ENCODE data around the gene JOSD1. TPM values are rescaled to one million over a fixed set of nuclear protein-coding genes. Genes with fewer than 3 reads are reported as not detected.

The JOSD1 gene
- total and polyA plus RNA-seq, 2 donors (not counting 3 experiments of a cell fraction or from before 2014, with no cell fraction given) = 61.7 to 73.1 TPM

DNA sequence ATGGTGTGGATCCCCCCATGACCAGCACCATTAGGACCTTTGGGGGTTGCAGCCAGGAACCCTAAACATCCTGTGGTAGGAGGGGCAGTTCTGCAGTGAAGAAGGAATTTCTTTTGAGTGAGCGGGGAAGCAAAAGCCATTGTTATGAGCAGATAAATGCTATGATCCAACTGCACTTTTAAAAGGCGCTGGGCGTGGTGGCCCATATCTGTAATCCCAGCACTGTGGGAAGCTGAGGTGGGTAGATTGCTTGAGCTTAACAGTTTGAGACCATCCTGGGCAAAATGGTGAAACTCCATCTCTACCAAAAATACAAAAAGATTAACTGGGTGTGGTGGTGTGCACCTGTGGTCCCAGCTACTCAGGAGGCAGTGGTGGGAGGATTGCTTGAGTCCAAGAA, 24.9 kb downstream of the JOSD1 start:
- TF ChIP-seq POLR2A (IDR thresholded peaks at IDR 0.05; ENCODE audit: low read depth, low read length) (no peak), EZH2 (IDR thresholded peaks at IDR 0.05; ENCODE audit: borderline replicate concordance, low read depth, low read length, severe bottlenecking) (no peak), MYC (IDR thresholded peaks at IDR 0.05; ENCODE audit: low read depth, low read length) (no peak), FOS (IDR thresholded peaks at IDR 0.05; ENCODE audit: borderline replicate concordance, insufficient read depth, low read length) (no peak), JUN (IDR thresholded peaks at IDR 0.05; ENCODE audit: borderline replicate concordance, insufficient read depth, insufficient read length, low read depth) (no peak)
- TF ChIP-seq, protein P1, sequence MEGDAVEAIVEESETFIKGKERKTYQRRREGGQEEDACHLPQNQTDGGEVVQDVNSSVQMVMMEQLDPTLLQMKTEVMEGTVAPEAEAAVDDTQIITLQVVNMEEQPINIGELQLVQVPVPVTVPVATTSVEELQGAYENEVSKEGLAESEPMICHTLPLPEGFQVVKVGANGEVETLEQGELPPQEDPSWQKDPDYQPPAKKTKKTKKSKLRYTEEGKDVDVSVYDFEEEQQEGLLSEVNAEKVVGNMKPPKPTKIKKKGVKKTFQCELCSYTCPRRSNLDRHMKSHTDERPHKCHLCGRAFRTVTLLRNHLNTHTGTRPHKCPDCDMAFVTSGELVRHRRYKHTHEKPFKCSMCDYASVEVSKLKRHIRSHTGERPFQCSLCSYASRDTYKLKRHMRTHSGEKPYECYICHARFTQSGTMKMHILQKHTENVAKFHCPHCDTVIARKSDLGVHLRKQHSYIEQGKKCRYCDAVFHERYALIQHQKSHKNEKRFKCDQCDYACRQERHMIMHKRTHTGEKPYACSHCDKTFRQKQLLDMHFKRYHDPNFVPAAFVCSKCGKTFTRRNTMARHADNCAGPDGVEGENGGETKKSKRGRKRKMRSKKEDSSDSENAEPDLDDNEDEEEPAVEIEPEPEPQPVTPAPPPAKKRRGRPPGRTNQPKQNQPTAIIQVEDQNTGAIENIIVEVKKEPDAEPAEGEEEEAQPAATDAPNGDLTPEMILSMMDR (IDR thresholded peaks at IDR 0.05; ENCODE audit: extremely low read depth in 1 of 2, insufficient read depth in 1 of 2, low read depth in 1 of 2, low read length in 2 of 2) = no peak
- TF ChIP-seq, protein P2, sequence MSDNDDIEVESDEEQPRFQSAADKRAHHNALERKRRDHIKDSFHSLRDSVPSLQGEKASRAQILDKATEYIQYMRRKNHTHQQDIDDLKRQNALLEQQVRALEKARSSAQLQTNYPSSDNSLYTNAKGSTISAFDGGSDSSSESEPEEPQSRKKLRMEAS (IDR thresholded peaks at IDR 0.05; ENCODE audit: insufficient read depth, insufficient read length) = no peak
- H3K9ac ChIP-seq (replicated peaks; ENCODE audit: extremely low read depth, insufficient read depth, low read length) = no peak overlapping the region

More for the DNA sequence above, 24.9 kb downstream of the JOSD1 start:
- Histone ChIP-seq H4K20me1 (replicated peaks; ENCODE audit: control insufficient read depth, extremely low read depth, insufficient read depth, low read length) (no peaks in the 10 kb centered on the region), H3K27ac (ENCODE audit: insufficient read depth, low read depth, low read length) (no peak overlapping the region), H3K9me1 (replicated peaks; ENCODE audit: control insufficient read depth, extremely low read depth, insufficient read depth, low read length) (no peaks in the 10 kb centered on the region), H3K79me2 (ENCODE audit: control insufficient read depth, insufficient read depth, low read length) (no peaks in the 10 kb centered on the region), H2AFZ (ENCODE audit: low read depth, low read length) (no peak overlapping the region), H3K4me3 (replicated peaks in 1 of 3; ENCODE audit: insufficient read depth in 1 of 3, low read depth in 1 of 3, low read length in 3 of 3) (no peak overlapping the region), H3K27me3 (ENCODE audit: control insufficient read depth in 2 of 2, insufficient read depth in 2 of 2, low read length in 2 of 2) (no peaks in the 10 kb centered on the region), H3K36me3 (ENCODE audit: control insufficient read depth in 2 of 2, extremely low read depth in 1 of 2, insufficient read depth in 2 of 2, low read length in 2 of 2) (peaks cover 0 to 12% of the 10 kb centered on the region in 2 experiments), H3K4me1 (ENCODE audit: control insufficient read depth, extremely low read depth, insufficient read depth, low read length) (no peaks in the 10 kb centered on the region), H3K4me2 (ENCODE audit: insufficient read depth, low read length) (no peak overlapping the region), H3K9me3 (replicated peaks; ENCODE audit: control insufficient read depth, insufficient read depth, low read length) (no peaks in the 10 kb centered on the region)
- DNase-seq (ENCODE audit: low read depth, low spot score) = no peak
- BruUV-seq (replicated peaks) = no TSS peak
- dilution Hi-C loops (cut with MboI; ENCODE audit: extremely low pct_ligation_motif_present, low sequenced_read_pairs) = no loop called here
- FAIRE-seq = no peak
- intact Hi-C loops (cut with micrococcal nuclease) = no loop called here
- CTCF ChIA-PET = interaction anchor here (1.4 kb wide), 1 partner anchor 11 kb away, joined by 3 read pairs; no protein-coding TSS in a partner anchor
- POLR2A ChIA-PET = no interaction called here
